Measurements from ENCODE around the gene MYL10. TPM values are rescaled to one million over a fixed set of nuclear protein-coding genes. Genes with fewer than 3 reads are reported as not detected.
"Not testable (repeated sequence)": the region's sequence is repeated elsewhere in the genome, so short reads cannot be mapped to it uniquely, and the experiment has no call there.

The MYL10 gene
- total RNA-seq, 1 experiment from 2014 or later: not detected

DNA sequence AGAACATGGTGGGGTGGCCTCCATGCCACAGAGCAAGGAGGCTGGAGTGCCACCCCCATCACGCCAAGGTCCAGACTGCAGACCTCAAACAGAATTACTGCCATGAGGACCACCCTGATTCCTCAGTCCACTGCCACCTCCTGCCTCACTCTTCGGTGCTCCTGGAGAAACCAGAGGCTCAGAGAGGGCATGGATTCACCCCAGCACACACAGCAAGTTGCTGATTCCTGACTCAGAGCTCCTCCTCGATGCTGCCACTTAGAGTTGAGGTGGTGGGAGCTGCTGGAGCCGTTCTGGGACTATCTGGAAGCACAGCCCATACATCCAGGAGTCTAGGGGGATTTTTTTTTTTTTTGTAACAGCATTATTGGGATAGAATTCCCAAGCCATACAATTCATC lies 22.0 kb upstream of the MYL10 start:
- DNase-seq (ENCODE audit: low spot score): no peak

DNA sequence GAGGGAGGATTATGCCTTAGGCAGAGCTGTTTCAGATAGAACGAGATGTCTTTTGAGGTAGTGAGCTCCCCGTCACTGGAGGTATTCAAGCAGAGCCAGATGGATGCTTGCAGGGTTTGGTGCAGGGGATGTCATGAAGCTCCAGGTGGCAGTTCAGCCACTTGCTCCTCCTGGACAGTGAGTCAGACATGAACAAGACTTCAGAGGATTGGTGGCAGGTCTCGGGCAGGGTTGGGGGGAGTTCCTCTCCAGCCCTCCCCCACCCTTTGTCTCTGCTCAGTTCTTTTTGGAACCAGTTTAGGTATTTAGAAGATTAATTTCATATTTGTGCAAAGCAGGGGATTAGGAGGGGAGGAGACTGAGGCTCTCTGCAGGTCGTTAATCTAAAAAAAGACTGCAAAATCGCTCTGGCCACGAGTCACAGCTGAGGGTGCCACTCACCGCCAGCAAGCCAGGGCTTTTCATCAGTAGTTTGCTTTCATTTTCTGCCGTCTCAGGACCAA lies 21.5 kb upstream of the MYL10 start:
- DNase-seq (ENCODE audit: low spot score): no peak

DNA sequence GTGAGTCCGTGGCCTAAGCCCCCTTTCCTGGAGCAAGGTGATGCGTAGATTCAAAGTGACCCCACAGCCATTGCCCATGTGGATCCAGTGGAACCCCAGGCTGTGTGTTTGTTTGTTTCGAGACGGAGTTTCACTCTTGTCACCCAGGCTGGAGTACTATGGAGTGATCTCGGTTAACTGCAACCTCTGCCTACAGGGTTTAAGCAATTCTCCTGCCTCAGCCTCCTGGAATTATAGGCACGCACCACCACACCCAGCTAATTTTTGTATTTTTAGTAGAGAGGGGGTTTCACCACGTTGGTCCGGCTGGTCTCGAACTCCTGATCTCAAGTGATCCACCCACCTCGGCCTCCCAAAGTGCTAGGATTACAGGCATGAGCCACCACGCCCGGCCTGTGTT lies 18.8 kb upstream of the MYL10 start:
- not testable (repeated sequence) for DNase-seq (ENCODE audit: low spot score)

DNA sequence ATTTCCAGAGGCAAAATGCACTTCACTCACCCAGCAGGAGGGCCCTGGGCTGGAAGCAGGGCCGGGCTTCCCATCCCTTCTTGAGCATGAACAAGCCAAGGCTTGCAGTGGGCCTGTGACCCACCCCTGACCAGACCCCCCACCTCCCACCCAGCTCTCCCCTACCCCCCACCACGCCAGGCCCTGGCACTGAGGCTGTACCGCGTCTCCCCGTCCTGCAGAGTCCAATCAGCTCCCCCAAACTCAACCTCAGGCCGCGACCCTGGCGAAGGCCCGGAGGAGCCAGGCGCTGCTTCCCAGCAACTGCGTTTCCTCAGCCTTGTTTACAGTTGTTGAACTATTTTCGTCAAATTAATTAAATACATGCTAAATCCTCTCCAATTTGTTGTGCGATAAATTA lies 16.9 kb upstream of the MYL10 start:
- DNase-seq (ENCODE audit: low spot score): no peak

DNA sequence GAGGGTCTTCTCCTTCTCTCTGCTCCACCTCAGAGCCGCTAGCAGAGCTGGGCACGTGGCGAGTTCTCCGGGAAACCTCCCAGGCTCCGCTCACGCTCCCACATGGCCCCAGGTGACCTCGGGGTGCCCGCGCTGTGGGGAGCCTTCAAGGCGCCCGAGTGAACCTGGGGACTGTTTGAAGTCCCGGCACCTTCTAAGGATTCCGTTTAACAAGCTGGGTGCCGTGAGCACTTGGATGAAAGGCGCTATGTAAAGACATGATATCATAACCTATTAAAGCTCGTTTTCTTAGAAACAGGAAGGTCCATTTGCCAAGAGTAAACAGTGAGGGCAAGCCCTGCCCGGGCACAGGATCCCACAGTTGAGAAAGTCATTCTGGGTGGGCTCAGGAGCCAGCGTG lies 15.8 kb upstream of the MYL10 start:
- no peak for DNase-seq (ENCODE audit: low spot score)

DNA sequence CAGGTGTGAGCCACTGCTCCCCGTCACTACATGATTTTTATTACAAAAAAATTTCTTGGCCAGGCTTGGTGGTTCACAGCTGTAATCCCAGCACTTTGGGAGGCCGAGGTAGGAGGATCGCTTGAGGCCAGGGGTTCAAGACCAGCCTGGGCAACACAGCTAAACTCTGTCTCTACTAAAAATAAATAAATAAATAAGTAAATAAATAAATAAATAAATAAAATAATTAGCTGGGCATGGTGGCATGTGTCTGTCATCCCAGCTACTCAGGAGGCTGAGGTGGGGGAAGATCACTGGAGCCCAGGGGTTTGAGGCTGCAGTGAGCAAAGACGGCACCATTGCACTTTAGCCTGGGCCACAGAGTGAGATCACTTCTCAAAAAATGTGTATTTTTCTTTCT lies 10.0 kb upstream of the MYL10 start:
- DNase-seq (ENCODE audit: low spot score): not testable (repeated sequence)

DNA sequence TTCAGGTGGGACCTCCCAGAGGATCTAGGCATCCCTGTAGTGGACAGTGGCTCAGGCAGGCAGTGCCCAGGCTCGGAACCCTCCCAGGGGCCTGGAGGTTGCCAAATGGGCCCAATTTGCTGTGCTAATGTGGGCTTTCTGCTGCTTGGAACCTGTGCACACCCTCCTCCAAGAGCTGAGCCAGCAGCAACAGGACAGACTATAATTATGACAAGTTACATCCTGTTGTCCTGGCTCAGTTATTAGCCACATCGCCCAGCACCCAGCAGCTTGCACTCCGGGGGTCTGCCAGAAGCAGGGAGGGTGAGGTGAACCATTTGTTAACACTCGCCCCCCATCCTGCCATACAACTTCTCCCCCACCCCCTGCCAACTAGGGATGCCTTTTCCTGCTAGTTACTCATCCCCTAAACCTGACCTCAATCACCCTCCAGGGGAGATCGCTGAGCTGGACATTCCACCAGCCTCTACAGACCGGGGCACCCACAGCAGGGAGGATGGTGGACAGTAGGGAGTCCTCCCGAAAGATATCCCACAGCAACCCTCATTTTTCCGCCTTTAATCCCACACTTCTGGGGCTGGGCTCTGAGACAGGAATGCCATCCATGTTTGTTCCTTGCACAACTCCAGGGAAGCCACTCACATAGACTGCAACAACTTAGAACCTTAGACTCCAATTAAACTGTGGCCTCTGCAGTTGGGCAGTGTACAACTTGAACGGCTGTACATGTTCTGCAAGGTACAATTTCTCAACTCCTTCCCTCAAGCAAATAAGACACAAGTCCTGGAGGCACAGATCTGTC lies 7.9 kb upstream of the MYL10 start:
- DNase-seq (ENCODE audit: low spot score): no peak

DNA sequence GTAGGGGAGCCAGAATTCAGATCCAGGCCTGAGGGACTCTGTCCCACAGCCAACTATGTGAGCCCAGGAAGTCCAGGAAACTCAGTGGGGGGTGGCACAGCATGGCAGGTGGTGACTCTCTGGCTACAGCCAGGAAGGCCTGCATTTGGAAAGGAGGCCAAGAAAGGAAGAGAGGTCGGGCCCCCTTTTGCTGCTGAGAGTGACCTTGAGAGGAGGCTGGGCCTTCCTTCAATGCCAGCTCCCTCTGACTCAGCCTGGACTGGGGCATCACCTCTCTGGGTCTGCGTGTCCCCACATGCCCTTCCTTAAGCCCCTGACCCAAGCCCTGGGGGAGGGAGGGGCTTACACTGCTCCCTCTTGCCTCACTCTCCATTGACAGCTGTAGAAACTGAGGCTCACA lies 6.4 kb upstream of the MYL10 start:
- DNase-seq (ENCODE audit: low spot score): no peak

DNA sequence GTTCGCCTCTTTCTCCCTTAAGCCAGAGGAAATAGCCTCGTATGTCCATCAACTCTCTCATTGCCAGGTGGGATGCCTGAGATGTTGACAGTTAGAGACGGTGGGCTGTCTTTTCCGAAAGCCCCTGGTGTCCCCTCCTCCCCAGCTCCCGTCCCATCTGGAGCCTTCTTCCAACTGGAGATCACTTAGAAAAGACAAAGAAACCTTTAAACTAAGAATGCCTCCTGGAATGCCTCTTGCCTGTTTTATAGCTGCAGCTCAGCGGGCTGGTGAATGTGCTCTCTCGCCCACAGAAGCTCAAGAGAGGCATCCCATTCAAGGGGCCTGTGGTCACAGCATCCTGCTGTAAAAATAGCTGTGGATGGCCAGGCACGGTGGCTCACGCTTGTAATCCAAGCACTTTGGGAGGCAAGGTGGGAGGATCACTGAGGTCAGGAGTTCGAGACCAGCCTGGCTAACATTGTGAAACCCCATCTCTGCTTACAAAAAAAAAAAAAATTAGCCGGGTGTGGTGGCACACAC lies 5.2 kb upstream of the MYL10 start:
- no peak for DNase-seq (ENCODE audit: low spot score)

DNA sequence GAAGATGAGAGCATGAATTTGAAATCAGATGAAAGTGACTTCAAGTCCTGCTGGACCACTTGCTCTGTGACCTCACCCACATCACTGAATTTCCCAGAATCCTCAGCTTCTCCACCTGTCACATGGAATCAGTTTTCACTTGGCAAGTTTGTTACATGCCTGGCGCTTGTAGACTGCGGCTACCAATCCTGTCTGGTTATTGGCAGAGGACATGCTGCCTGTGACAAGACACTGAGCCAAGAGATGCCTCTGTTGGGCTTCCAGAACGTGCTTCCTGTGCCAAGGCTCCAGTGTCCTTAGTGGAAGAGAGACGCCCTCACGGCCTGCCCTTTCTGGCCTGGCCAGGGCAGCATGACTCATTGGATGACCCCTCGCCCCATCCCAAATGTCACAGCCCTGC lies 4.4 kb upstream of the MYL10 start:
- DNase-seq (ENCODE audit: low spot score): no peak

DNA sequence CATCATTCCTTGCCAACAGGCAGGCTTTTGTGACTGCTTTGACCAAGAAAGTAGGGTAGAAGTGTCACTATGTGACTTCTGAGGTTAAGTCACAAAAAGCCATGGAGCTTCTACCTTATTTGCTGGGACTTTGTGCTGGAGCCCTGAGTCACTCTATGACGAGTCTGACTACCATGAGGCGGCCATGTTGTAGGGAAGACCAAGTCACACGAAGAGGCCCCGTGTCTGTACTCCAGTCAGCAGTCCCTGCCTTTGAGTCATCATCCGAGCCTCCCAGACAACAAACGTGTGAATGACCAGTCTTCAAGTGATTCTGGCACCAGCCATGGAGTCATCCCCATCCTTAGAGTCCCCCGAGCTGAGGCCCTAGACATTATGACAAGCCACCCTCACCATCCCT lies 3.5 kb upstream of the MYL10 start:
- DNase-seq (ENCODE audit: low spot score): no peak

DNA sequence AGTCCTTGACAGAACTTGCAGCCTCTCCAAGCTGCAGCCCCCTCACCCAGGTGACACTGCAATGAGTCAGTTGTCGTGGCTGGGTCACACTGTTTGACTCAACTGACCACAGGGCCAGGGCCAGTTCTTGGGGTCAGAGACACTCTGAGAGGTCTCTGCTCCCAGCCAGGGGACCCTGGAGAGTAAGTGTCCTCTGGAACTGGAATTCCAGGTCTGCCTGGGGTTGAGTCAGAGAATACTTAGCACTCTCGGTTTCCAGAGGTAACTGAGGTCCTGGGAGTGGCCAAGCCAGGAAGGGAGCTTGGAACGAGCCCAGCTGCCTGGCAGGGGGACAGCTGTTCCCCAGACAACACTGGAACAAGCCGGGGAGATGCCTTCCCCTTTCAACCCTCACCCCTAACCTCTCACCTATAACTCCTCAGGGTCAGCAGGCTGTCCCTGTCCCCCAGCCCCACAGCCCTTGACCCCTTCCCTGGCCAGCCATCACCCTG lies 2.2 kb upstream of the MYL10 start:
- DNase-seq (ENCODE audit: low spot score): no peak

DNA sequence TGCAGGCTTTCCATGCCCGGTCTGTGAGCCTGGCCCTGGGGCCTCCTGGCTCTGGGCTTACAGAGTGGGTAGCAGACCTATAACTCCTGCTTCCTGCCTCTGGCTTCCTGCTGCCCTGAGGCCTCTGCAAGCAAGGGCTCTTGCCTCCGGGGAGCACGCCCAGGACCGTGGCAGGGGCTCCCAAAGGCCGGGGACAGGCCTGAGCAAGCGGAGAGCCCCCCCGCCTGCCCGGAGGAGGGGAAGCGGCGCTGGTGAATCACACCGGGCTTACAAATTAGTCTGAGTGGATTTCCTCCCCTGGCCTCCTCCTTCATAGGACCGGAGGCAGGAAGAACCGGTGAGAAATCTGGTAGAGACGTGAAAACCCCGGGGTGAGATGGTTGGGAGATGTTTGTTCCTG lies 1.5 kb upstream of the MYL10 start:
- no peak for DNase-seq (ENCODE audit: low spot score)

DNA sequence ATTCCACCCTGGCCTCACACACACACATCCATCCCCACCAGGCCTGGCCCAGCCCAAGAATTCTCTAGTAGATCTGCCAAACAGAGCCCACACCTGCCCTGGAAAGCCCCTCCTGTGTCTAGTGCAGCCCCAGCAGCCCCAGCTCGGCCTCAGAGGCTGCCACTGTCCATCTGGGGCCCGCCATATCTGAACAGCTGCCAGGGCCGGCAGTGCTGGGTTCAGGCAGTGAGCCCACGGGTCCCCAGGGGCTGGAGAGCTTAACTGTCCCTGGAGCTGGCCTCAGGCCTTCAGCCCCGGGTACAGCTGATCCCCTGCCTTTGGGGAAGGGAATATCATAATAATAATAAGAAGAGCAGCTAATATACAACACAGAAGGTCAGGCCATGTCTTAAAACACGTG lies 574 bp downstream of the MYL10 start:
- no peak for DNase-seq (ENCODE audit: low spot score)

DNA sequence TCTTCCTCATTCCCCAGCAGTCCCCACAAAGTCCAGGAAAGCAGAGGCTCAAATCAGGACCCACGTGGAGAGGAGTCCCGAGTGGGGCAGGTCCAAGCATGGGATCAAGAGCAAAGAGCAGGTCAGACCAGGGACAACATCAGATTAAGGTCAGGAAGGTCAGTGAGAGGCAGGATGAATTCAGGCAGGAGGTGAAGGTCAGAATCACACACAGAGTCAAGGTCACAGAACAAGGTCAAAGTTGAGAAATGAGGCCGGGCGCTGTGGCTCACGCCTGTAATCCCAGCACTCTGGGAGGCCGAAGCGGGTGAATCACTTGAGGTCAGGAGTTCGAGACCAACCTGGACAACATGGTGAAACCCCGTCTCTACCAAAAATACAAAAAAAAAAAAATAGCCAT lies 2.3 kb downstream of the MYL10 start:
- DNase-seq (ENCODE audit: low spot score): no peak

DNA sequence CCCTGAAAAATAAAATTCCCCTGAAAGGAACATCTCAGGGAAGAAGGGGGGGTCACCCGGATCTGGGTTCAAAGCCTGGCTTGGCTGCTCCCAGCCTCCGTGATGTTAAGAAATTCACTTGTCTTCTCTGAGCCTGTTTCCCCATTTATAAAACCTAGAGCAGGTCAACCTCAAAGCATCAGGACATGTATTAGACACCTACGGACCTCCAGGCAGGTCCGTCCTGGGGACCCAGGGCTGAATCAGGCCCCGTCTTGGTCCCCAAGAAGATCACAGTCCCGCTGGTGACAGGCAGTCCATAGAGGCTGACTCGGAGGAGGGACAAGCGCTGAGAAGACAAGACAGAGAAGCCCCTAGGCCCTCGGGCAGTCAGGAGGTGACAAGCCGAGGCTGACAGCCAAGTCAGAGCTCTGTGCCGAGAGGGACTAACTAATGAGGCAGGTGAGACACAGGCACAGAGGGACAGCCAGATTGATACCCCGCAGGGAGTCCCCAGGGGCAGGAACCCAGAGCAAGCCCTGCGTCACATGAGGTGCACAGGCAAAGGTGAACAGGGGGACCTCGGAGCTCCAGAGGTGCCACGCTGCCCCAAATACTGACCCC lies 2.9 kb downstream of the MYL10 start:
- DNase-seq (ENCODE audit: low spot score): no peak

DNA sequence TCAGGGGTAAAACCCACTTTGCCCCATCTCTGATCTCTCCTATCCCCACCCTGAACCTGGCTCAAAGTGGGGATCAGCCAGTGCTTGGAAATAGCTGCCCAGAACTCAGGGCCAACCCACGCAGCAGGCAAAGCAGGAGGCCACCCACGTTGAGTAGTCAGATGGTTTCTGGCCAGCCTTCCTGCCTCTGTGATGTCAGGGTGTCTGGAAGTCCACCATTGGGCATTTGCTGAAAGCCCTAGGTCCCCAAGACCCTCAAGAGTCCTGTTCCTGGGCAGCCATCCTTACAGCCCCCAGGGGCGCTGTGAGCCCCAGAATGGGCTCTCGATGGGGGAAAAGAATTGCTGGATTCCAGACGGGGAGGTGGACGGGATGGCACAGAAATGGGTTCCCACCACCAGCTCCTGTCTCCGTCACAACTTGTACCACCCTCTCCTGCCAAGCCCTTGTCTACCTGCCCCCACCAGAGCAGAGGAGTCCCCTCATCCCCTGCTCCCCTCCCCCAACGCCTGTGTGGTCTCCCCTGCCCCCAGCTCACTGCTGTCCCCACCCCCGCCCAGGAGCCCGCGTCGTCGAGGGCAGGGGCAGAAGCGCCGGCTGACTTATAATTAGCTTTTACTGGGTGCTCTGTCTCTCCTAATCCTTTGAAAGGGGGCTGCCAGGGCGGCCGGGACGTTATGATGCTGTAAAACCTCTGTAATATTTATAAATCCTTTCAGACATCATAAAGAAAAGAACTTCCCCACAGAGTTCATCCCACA lies 3.9 kb downstream of the MYL10 start:
- no peak for DNase-seq (ENCODE audit: low spot score)

DNA sequence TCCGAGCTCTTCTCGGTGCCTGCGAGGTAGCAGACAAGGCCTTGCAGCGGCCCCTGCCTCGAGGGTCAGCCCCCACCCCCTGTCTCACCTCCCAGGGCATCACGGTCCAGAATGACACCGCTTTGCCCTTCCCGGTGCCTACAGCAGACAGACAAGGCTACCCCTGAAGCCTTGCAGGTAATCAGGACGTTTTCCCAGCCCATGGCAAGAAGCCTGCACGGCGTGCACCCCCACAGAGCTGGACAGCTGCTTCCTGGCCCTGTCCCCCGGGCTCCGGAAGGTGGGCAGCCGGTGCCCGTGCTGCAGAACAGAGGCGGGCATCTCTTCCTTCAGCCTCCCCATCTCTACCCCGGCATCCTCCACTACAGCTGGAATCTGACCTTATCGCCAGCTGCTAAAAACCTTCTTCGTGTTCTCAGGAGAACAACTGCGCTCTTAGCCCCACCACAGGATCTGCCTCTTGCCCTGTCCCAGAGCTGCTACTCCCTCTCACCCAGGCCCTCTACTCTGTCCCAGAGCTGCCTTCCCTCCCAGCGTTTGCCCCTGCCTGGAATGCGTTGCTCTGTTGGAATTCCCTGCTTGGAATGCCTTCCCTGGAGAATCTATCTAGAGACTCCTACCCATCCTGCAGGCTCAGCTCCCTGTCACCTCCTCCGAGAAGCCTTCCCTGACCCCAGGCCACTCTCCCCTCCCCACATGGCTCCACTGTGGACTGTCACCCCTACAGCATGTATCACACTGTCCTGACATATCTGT lies 4.7 kb downstream of the MYL10 start:
- DNase-seq (ENCODE audit: low spot score): no peak

DNA sequence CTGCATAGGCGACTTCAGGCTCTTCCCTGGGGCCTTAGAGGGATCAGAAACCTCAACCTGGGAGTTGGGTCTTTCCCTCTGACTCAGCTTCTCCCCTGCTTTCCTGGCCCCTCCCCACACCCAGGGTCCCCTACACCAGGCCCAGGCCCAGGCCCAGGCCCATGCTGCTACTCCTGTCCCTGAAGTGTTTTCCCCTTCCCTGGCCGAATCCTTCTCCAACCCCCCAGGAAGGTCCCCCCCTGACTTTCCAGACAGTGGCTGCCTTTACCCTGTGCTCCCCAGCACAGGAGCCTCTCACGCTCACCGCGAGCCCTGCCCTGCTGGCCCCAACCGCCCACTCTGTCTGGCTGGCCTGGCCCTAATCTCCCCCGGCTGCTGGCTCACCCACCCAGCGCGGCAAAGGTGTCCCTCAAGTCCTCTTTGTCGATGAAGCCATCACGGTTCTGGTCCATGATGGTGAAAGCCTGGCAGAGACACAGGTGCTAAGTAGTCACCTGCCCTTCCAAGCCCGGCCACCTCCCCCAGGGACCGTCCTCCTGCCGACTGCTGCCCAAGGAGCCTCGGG lies 6.4 kb downstream of the MYL10 start:
- no peak for DNase-seq (ENCODE audit: low spot score)

DNA sequence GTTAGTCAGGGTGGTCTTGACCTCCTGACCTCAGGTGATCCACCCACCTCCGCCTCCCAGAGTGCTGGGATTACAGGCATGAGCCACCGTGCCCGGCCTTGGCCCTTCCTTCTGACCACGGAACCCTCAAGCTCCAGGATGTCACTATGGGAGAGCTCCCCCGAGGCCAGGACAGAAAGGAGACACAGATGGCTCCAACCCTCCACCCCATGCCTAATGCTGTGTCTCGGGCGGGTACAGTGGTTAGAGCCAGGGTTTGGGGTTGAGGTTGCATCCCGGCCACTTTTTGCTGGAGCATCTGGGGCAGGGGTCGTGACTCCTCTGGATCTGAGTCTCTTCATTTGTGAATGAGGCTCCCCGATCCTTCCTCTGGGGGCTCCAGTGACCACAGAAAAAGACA lies 8.1 kb downstream of the MYL10 start:
- DNase-seq (ENCODE audit: low spot score): no peak

DNA sequence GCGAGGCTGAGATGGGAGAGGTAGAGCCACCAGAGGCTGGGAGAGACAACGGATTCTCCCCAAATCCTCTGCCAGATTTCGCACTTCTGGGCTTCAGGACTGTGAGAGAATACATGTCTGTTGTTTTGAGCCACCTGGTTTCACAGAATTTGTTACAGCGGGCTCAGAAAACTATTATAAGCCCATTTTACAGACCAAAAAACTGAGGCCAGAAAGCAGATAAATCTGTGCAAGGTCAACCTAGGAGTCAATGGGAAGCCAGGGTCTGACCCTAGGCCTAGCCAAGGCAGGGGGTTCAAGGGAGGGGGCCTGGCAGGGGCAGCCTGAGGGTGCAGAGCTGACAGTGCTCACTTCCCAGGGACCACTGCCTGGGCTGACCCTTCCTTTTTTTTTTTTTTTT lies 8.7 kb downstream of the MYL10 start:
- no peak for DNase-seq (ENCODE audit: low spot score)

All from H4 (cell line).